ENCODE results near the gene GEMIN4.
A peak's percentile ranks its signal among the peaks of the same experiment; 100 is the strongest.
"Not testable (repeated sequence)": the region's sequence is repeated elsewhere in the genome, so short reads cannot be mapped to it uniquely, and the experiment has no call there.

The GEMIN4 gene

GRCh38 chr17:789931-790873 is 38.1 kb upstream of the GEMIN4 start:
- not testable (repeated sequence) for H3K9me3 ChIP-seq (ENCODE audit: control insufficient read depth, insufficient read depth, low read length)
- Histone ChIP-seq H3K4me1 (ENCODE audit: insufficient read depth, low read length) (peaks cover 11% of the 10 kb centered on the region; the same call in 1 of the 2 replicates), H3K36me3 (ENCODE audit: insufficient read depth, low read length) (peaks cover 19% of the 10 kb centered on the region; the same call in 1 of the 2 replicates), H3K9ac (ENCODE audit: low read depth, low read length) (peak overlapping the region; percentile 24; the same call in 1 of the 2 replicates)

GRCh38 chr17:789160-789840 is 37.2 kb upstream of the GEMIN4 start:
- Histone ChIP-seq H3K36me3 (ENCODE audit: insufficient read depth, low read length) (peaks cover 19% of the 10 kb centered on the region; the same call in 1 of the 2 replicates), H3K9me3 (ENCODE audit: control insufficient read depth, insufficient read depth, low read length) (no peaks in the 10 kb centered on the region), H3K9ac (ENCODE audit: low read depth, low read length) (no peak overlapping the region), H3K4me1 (ENCODE audit: insufficient read depth, low read length) (peaks cover 5% of the 10 kb centered on the region; the same call in 1 of the 2 replicates)

- no peaks in the 10 kb centered on the region for H3K9me3 ChIP-seq (ENCODE audit: control insufficient read depth, insufficient read depth, low read length)
- peaks cover 23% of the 10 kb centered on the region; the same call in 1 of the 2 replicates for H3K36me3 ChIP-seq (ENCODE audit: insufficient read depth, low read length)
- peaks cover 5% of the 10 kb centered on the region; the same call in 1 of the 2 replicates for H3K4me1 ChIP-seq (ENCODE audit: insufficient read depth, low read length)
- no peak overlapping the region for H3K9ac ChIP-seq (ENCODE audit: low read depth, low read length)
Measured at GRCh38 chr17:788551-788950, 36.5 kb upstream of the GEMIN4 start.

- Histone ChIP-seq H3K9ac (ENCODE audit: low read depth, low read length) (no peak overlapping the region), H3K4me1 (ENCODE audit: insufficient read depth, low read length) (peaks cover 5% of the 10 kb centered on the region; the same call in 1 of the 2 replicates), H3K9me3 (ENCODE audit: control insufficient read depth, insufficient read depth, low read length) (no peaks in the 10 kb centered on the region), H3K36me3 (ENCODE audit: insufficient read depth, low read length) (peaks cover 23% of the 10 kb centered on the region; the same call in 1 of the 2 replicates)
Measured at GRCh38 chr17:787641-788221, 35.7 kb upstream of the GEMIN4 start.

- H3K36me3 ChIP-seq (ENCODE audit: insufficient read depth, low read length), result peaks cover 23% of the 10 kb centered on the region; the same call in 1 of the 2 replicates
- not testable (repeated sequence) for H3K4me1 ChIP-seq (ENCODE audit: insufficient read depth, low read length); H3K9ac ChIP-seq (ENCODE audit: low read depth, low read length); H3K9me3 ChIP-seq (ENCODE audit: control insufficient read depth, insufficient read depth, low read length)
Measured at GRCh38 chr17:785901-786300, 33.8 kb upstream of the GEMIN4 start.

- H3K9ac ChIP-seq (ENCODE audit: low read depth, low read length), result no peak overlapping the region
- peaks cover 19% of the 10 kb centered on the region; the same call in 1 of the 2 replicates for H3K36me3 ChIP-seq (ENCODE audit: insufficient read depth, low read length)
- peaks cover under 1% of the 10 kb centered on the region; the same call in 1 of the 2 replicates for H3K4me1 ChIP-seq (ENCODE audit: insufficient read depth, low read length)
- no peaks in the 10 kb centered on the region for H3K9me3 ChIP-seq (ENCODE audit: control insufficient read depth, insufficient read depth, low read length)
Measured at GRCh38 chr17:784143-784542, 32.1 kb upstream of the GEMIN4 start.

- Histone ChIP-seq H3K9ac (ENCODE audit: low read depth, low read length) (peak within 1 kb of the TSS; percentile 95), H3K9me3 (ENCODE audit: control insufficient read depth, insufficient read depth, low read length) (no peaks in the 10 kb centered on the region), H3K36me3 (ENCODE audit: insufficient read depth, low read length) (peaks cover 22% of the 10 kb centered on the region), H3K4me1 (ENCODE audit: insufficient read depth, low read length) (no peaks in the 10 kb centered on the region)
Measured at GRCh38 chr17:781805-782731, 30.0 kb upstream of the GEMIN4 start, which contains the start of the genes GLOD4 and MRM3. Gene GLOD4 (minus strand): TSS chr17:782280. CDS start chr17:782255, 25 bp downstream. Gene MRM3 (plus strand): TSS chr17:782353. CDS start chr17:782379, 26 bp downstream.

GRCh38 chr17:778096-778495 is 26.0 kb upstream of the GEMIN4 start:
- H3K9me3 ChIP-seq (ENCODE audit: control insufficient read depth, insufficient read depth, low read length), result no peaks in the 10 kb centered on the region
- H3K4me1 ChIP-seq (ENCODE audit: insufficient read depth, low read length), result no peaks in the 10 kb centered on the region
- H3K36me3 ChIP-seq (ENCODE audit: insufficient read depth, low read length), result peaks cover 39% of the 10 kb centered on the region
- no peak overlapping the region for H3K9ac ChIP-seq (ENCODE audit: low read depth, low read length)

GRCh38 chr17:774313-774584 is 22.2 kb upstream of the GEMIN4 start:
- no peaks in the 10 kb centered on the region for H3K4me1 ChIP-seq (ENCODE audit: insufficient read depth, low read length)
- H3K9ac ChIP-seq (ENCODE audit: low read depth, low read length), result no peak overlapping the region
- no peaks in the 10 kb centered on the region for H3K9me3 ChIP-seq (ENCODE audit: control insufficient read depth, insufficient read depth, low read length)
- peaks cover 44% of the 10 kb centered on the region for H3K36me3 ChIP-seq (ENCODE audit: insufficient read depth, low read length)

GRCh38 chr17:773467-774312 is 21.6 kb upstream of the GEMIN4 start:
- no peaks in the 10 kb centered on the region for H3K4me1 ChIP-seq (ENCODE audit: insufficient read depth, low read length)
- H3K9me3 ChIP-seq (ENCODE audit: control insufficient read depth, insufficient read depth, low read length), result no peaks in the 10 kb centered on the region
- H3K9ac ChIP-seq (ENCODE audit: low read depth, low read length), result no peak overlapping the region
- H3K36me3 ChIP-seq (ENCODE audit: insufficient read depth, low read length), result peaks cover 48% of the 10 kb centered on the region

GRCh38 chr17:773016-773415 is 21.0 kb upstream of the GEMIN4 start:
- H3K36me3 ChIP-seq (ENCODE audit: insufficient read depth, low read length), result peaks cover 42% of the 10 kb centered on the region
- no peaks in the 10 kb centered on the region for H3K4me1 ChIP-seq (ENCODE audit: insufficient read depth, low read length)
- no peaks in the 10 kb centered on the region for H3K9me3 ChIP-seq (ENCODE audit: control insufficient read depth, insufficient read depth, low read length)
- H3K9ac ChIP-seq (ENCODE audit: low read depth, low read length), result no peak overlapping the region

GRCh38 chr17:767076-767475 is 15.0 kb upstream of the GEMIN4 start:
- H3K9ac ChIP-seq (ENCODE audit: low read depth, low read length), result no peak overlapping the region
- no peaks in the 10 kb centered on the region for H3K9me3 ChIP-seq (ENCODE audit: control insufficient read depth, insufficient read depth, low read length)
- peaks cover 41% of the 10 kb centered on the region for H3K36me3 ChIP-seq (ENCODE audit: insufficient read depth, low read length)
- H3K4me1 ChIP-seq (ENCODE audit: insufficient read depth, low read length), result no peaks in the 10 kb centered on the region

GRCh38 chr17:760371-760770 is 8.3 kb upstream of the GEMIN4 start:
- no peaks in the 10 kb centered on the region for H3K9me3 ChIP-seq (ENCODE audit: control insufficient read depth, insufficient read depth, low read length)
- no peak overlapping the region for H3K9ac ChIP-seq (ENCODE audit: low read depth, low read length)
- peaks cover 41% of the 10 kb centered on the region for H3K36me3 ChIP-seq (ENCODE audit: insufficient read depth, low read length)
- no peaks in the 10 kb centered on the region for H3K4me1 ChIP-seq (ENCODE audit: insufficient read depth, low read length)

All from ES-I3 (cell line).